DND-41 (cell line): ENCODE results near the gene ZBTB39.

Source experiments
- EZH2 ChIP-seq: IDR thresholded peaks from 3 replicates; pipeline ENCODE4 v1.6.1; 2012; ENCODE audit warnings: borderline replicate concordance, low read depth, mild to moderate bottlenecking, moderate library complexity, low read length, inconsistent platforms; ENCODE audit not compliant: severe bottlenecking
- TF ChIP-seq, protein P1 (sequence below): IDR thresholded peaks from 2 replicates; pipeline ENCODE4 v1.5.1; 2012; ENCODE audit warnings: borderline replicate concordance, low read length, moderate library complexity, mild to moderate bottlenecking; ENCODE audit not compliant: poor library complexity, severe bottlenecking; ENCODE audit errors: extremely low read depth

DNA sequence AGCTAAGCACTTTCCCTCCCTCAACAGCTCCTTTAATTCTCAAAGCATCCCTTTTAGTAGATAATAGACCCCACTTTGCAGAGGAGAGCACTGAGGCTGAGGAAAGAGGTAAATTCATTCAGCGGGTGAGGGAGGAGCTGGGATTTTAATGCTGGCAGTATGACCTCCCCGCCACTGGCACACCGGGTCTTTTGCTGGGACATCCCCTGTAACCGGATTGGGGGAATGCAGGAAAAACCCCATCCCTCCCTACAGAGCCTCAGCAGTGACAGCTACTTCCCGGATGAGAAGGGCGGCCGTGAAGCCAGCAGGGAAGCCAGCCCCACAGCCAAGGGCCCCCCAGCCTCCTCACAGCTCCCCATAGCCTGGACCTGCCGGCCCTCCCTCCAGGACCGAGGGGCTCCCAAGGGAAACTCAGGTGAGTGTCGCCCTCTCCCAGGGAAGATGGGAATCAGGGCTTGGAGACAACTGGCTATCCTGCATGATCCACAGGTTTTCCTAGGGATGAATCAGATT is 12.1 kb downstream of the ZBTB39 start:
- TF ChIP-seq, protein P1, sequence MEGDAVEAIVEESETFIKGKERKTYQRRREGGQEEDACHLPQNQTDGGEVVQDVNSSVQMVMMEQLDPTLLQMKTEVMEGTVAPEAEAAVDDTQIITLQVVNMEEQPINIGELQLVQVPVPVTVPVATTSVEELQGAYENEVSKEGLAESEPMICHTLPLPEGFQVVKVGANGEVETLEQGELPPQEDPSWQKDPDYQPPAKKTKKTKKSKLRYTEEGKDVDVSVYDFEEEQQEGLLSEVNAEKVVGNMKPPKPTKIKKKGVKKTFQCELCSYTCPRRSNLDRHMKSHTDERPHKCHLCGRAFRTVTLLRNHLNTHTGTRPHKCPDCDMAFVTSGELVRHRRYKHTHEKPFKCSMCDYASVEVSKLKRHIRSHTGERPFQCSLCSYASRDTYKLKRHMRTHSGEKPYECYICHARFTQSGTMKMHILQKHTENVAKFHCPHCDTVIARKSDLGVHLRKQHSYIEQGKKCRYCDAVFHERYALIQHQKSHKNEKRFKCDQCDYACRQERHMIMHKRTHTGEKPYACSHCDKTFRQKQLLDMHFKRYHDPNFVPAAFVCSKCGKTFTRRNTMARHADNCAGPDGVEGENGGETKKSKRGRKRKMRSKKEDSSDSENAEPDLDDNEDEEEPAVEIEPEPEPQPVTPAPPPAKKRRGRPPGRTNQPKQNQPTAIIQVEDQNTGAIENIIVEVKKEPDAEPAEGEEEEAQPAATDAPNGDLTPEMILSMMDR = no peak
- no peak for TF ChIP-seq EZH2
